ENCODE measurements around the gene NUDT10.

GRCh38 chrX:51361251-51361650, 28.6 kb downstream of the NUDT10 start:
- TF ChIP-seq CTCF (conservative IDR thresholded peaks at IDR 0.05; ENCODE audit: low read depth, low read length) (no peak), EZH2 (IDR thresholded peaks at IDR 0.05; ENCODE audit: borderline replicate concordance, low read depth, low read length, poor library complexity, severe bottlenecking) (no peak)

Measured in A673 (cell line).